AG09319 (cell line): ENCODE data around the gene HYCC2.
"Not testable (repeated sequence)": the region's sequence is repeated elsewhere in the genome, so short reads cannot be mapped to it uniquely, and the experiment has no call there.

Experiments used
- DNase-seq: peaks from one replicate; pipeline ENCODE4 v3.0.0-alpha.2; 2010; ENCODE audit warnings: low read depth; ENCODE audit errors: extremely low read depth
- CTCF ChIP-seq: IDR thresholded peaks from 2 replicates; pipeline ENCODE4 v1.5.1; 2011; ENCODE audit warnings: low read depth, mild to moderate bottlenecking, inconsistent platforms, low read length, moderate library complexity

The HYCC2 gene

GRCh38 chr2:201057087-201057521 is 14.4 kb downstream of the HYCC2 start:
- TF ChIP-seq CTCF: no peak
- DNase-seq: no peak

GRCh38 chr2:201049455-201049854 is 22.0 kb downstream of the HYCC2 start:
- no peak for DNase-seq
- no peak for TF ChIP-seq CTCF

GRCh38 chr2:201046881-201047280 is 24.6 kb downstream of the HYCC2 start:
- no peak for DNase-seq

DNA sequence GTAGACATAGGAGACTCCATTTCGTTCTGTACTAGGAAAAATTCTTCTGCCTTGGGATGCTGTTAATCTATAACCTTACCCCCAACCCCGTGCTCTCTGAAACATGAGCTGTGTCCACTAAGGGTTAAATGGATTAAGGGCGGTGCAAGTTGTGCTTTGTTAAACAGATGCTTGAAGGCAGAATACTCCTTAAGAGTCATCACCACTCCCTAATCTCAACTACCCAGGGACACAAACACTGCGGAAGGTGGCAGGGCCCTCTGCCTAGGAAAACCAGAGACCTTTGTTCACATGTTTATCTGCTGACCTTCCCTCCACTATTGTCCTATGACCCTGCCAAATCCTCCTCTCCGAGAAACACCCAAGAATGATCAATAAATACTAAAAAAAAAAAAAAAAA is 28.4 kb downstream of the HYCC2 start:
- not testable (repeated sequence) for DNase-seq

More at GRCh38 chr2:201046881-201047280, 24.6 kb downstream of the HYCC2 start:
- TF ChIP-seq CTCF: no peak

DNA sequence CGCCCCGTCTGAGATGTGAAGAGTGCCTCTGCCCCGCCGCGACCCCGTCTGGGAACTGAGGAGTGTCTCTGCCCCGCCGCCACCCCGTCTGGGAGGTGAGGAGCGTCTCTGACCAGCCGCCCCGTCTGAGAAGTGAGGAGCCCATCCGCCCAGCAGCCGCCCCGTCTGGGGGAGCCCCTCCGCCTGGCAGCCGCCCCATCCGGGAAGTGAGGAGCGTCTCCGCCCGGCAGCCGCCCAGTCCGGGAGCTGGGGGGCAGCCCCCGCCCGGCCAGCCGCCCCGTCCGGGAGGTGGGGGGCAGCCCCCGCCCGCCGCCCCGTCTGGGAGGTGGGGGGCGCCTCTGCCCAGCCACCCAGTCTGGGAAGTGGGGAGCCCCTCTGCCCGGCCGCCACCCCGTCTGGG is 29.0 kb downstream of the HYCC2 start:
- not testable (repeated sequence) for DNase-seq

DNA sequence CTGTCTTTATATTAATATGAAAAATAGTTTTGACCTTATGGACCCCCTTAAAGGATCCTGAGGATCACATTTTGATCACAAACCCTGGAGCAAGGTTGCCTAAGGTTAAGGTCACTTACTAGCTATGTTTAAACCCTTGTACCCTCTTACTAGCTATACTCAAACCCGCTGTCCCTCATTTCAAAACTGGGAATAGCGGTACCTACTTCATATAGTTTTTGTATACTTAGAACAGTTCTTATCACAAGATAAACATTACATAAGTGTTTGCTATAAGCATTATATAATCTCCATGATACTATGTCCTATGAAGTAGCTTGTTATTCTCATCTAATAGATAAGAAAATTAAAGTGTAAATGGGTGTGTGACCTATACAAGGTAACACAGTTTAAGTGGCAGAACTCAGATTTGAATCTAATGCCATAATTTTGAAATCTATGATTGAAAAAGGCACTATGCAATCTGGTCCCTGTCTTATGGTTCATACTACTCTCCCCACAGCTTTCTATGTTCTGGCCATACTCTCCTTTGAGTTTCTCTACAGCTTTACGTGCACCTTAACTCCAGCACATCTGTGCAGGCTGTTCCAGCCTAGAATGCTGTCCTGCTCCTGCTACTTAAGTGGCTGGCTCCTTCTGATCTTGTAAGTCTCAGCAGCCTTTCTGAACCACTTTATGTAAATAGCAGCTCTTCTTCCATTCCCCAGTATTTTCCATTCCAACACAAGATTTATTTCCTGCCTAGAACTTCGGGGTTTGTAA is 30.4 kb downstream of the HYCC2 start:
- TF ChIP-seq CTCF: no peak
- no peak for DNase-seq

DNA sequence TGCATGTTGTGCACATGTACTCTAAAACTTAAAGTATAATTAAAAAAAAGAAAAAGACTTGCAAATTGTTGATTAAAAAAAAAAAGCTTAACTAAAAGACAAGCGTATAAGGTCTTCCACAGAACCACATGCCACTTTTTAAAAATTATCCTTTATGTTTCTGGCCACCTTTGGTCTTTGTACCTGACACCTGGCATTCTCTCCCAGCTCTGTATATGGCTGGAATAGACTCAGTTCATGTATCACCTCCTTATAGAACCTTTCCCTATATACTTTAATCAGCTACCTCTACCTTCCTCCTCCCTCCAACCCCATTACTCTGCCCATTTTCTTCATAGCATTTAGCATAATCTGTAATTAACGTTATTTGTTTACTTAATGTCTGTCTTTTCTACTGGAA is 32.6 kb downstream of the HYCC2 start:
- no peak for TF ChIP-seq CTCF
- no peak for DNase-seq

DNA sequence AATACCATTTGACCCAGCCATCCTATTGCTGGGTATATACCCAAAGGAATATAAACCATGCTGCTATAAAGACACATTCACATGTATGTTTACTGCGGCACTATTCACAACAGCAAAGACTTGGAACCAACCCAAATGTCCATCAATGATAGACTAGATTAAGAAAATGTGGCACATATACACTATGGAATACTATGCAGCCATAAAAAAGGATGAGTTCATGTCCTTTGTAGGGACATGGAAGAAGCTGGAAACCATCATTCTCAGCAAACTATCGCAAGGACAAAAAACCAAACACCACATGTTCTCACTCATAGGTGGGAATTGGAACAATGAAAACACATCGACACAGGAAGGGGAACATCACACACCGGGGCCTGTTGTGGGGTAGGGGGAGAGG is 33.1 kb downstream of the HYCC2 start:
- not testable (repeated sequence) for DNase-seq

DNA sequence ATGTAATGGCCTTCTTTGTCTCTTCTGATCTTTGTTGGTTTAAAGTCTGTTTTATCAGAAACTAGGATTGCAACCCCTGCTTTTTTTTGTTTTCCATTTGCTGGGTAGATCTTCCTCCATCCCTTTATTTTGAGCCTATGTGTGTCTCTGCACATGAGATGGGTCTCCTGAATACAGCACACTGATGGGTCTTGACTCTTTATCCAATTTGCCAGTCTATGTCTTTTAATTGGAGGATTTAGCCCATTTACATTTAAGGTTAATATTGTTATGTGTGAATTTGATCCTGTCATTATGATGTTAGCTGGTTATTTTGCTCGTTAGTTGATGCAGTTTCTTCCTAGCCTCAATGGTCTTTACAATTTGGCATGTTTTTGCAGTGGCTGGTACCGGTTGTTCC is 37.1 kb downstream of the HYCC2 start:
- DNase-seq: not testable (repeated sequence)
